ENCODE data around the gene GRAMD1C.
A peak's percentile ranks its signal among the peaks of the same experiment; 100 is the strongest.

The GRAMD1C gene

GRCh38 chr3:113963879-113964278 lies 125.3 kb downstream of the GRAMD1C start:
- no peak overlapping the region for H3K4me3 ChIP-seq (ENCODE audit: low read depth in 1 of 2, low read length in 2 of 2)
- H3K4me1 ChIP-seq (ENCODE audit: insufficient read depth, low read length): peaks cover 18% of the 10 kb centered on the region
- ATAC-seq (ENCODE audit: insufficient read depth, low read depth) (peak; percentile 80), DNase-seq (no peak)
- no peaks in the 10 kb centered on the region for H3K27me3 ChIP-seq (ENCODE audit: insufficient read depth, low read length, poor library complexity)
- TF ChIP-seq EZH2 (IDR thresholded peaks at IDR 0.05; ENCODE audit: borderline replicate concordance, low read depth, low read length, severe bottlenecking) (no peak), CTCF (IDR thresholded peaks at IDR 0.05; ENCODE audit: borderline replicate concordance, extremely low read depth, low read length, poor library complexity, severe bottlenecking) (no peak)
- no peak overlapping the region for H3K9ac ChIP-seq (ENCODE audit: low read depth, low read length)
- no peaks in the 10 kb centered on the region for H3K9me3 ChIP-seq (ENCODE audit: insufficient read depth, low read length, severe bottlenecking)
- H3K4me2 ChIP-seq (ENCODE audit: insufficient read depth, low read length): no peak overlapping the region
- H3K27ac ChIP-seq (ENCODE audit: low read length): no peak overlapping the region
- H3K36me3 ChIP-seq (ENCODE audit: insufficient read depth, low read length): no peaks in the 10 kb centered on the region
- H2AFZ ChIP-seq (ENCODE audit: low read depth, low read length): no peak overlapping the region
- H4K20me1 ChIP-seq (ENCODE audit: insufficient read depth, low read length): no peaks in the 10 kb centered on the region
- no peaks in the 10 kb centered on the region for H3K79me2 ChIP-seq (ENCODE audit: insufficient read depth, low read length)

- Histone ChIP-seq H3K27me3 (ENCODE audit: insufficient read depth, low read length, poor library complexity) (no peaks in the 10 kb centered on the region), H3K4me2 (ENCODE audit: insufficient read depth, low read length) (no peak overlapping the region), H3K4me3 (ENCODE audit: low read depth in 1 of 2, low read length in 2 of 2) (no peak overlapping the region), H3K9ac (ENCODE audit: low read depth, low read length) (no peak overlapping the region), H3K79me2 (ENCODE audit: insufficient read depth, low read length) (no peaks in the 10 kb centered on the region), H3K4me1 (ENCODE audit: insufficient read depth, low read length) (peaks cover 18% of the 10 kb centered on the region), H2AFZ (ENCODE audit: low read depth, low read length) (no peak overlapping the region), H3K27ac (ENCODE audit: low read length) (no peak overlapping the region), H3K36me3 (ENCODE audit: insufficient read depth, low read length) (no peaks in the 10 kb centered on the region), H4K20me1 (ENCODE audit: insufficient read depth, low read length) (no peaks in the 10 kb centered on the region), H3K9me3 (ENCODE audit: insufficient read depth, low read length, severe bottlenecking) (no peaks in the 10 kb centered on the region)
- TF ChIP-seq EZH2 (IDR thresholded peaks at IDR 0.05; ENCODE audit: borderline replicate concordance, low read depth, low read length, severe bottlenecking) (no peak), CTCF (IDR thresholded peaks at IDR 0.05; ENCODE audit: borderline replicate concordance, extremely low read depth, low read length, poor library complexity, severe bottlenecking) (no peak)
- DNase-seq: no peak
- no peak for ATAC-seq (ENCODE audit: insufficient read depth, low read depth)
These were observed 127.6 kb downstream of the GRAMD1C start for GRCh38 chr3:113966172-113966571.

- no peak for TF ChIP-seq EZH2 (IDR thresholded peaks at IDR 0.05; ENCODE audit: borderline replicate concordance, low read depth, low read length, severe bottlenecking)
- TF ChIP-seq CTCF (IDR thresholded peaks at IDR 0.05; ENCODE audit: borderline replicate concordance, extremely low read depth, low read length, poor library complexity, severe bottlenecking): no peak
- peaks cover 7% of the 10 kb centered on the region for H3K9me3 ChIP-seq (ENCODE audit: insufficient read depth, low read length, severe bottlenecking)
- H3K27ac ChIP-seq (ENCODE audit: low read length): no peak overlapping the region
- DNase-seq (no peak), ATAC-seq (ENCODE audit: insufficient read depth, low read depth) (no peak)
- no peak overlapping the region for H3K4me2 ChIP-seq (ENCODE audit: insufficient read depth, low read length)
- H3K27me3 ChIP-seq (ENCODE audit: insufficient read depth, low read length, poor library complexity): no peaks in the 10 kb centered on the region
- H2AFZ ChIP-seq (ENCODE audit: low read depth, low read length): no peak overlapping the region
- no peaks in the 10 kb centered on the region for H3K36me3 ChIP-seq (ENCODE audit: insufficient read depth, low read length)
- H3K4me1 ChIP-seq (ENCODE audit: insufficient read depth, low read length): peaks cover 9% of the 10 kb centered on the region
- H3K4me3 ChIP-seq (ENCODE audit: low read depth in 1 of 2, low read length in 2 of 2): no peak overlapping the region
- H3K79me2 ChIP-seq (ENCODE audit: insufficient read depth, low read length): no peaks in the 10 kb centered on the region
- H4K20me1 ChIP-seq (ENCODE audit: insufficient read depth, low read length): no peaks in the 10 kb centered on the region
- no peak overlapping the region for H3K9ac ChIP-seq (ENCODE audit: low read depth, low read length)
These were observed 130.4 kb downstream of the GRAMD1C start for GRCh38 chr3:113968986-113969385.

- DNase-seq (no peak), ATAC-seq (ENCODE audit: insufficient read depth, low read depth) (no peak)
- no peak overlapping the region for H3K4me3 ChIP-seq (ENCODE audit: low read depth in 1 of 2, low read length in 2 of 2)
- H3K36me3 ChIP-seq (ENCODE audit: insufficient read depth, low read length): no peaks in the 10 kb centered on the region
- no peak overlapping the region for H3K27ac ChIP-seq (ENCODE audit: low read length)
- peaks cover 6% of the 10 kb centered on the region for H3K9me3 ChIP-seq (ENCODE audit: insufficient read depth, low read length, severe bottlenecking)
- no peak overlapping the region for H2AFZ ChIP-seq (ENCODE audit: low read depth, low read length)
- no peak overlapping the region for H3K9ac ChIP-seq (ENCODE audit: low read depth, low read length)
- no peaks in the 10 kb centered on the region for H3K79me2 ChIP-seq (ENCODE audit: insufficient read depth, low read length)
- no peaks in the 10 kb centered on the region for H3K27me3 ChIP-seq (ENCODE audit: insufficient read depth, low read length, poor library complexity)
- H3K4me1 ChIP-seq (ENCODE audit: insufficient read depth, low read length): no peaks in the 10 kb centered on the region
- no peak for TF ChIP-seq CTCF (IDR thresholded peaks at IDR 0.05; ENCODE audit: borderline replicate concordance, extremely low read depth, low read length, poor library complexity, severe bottlenecking)
- no peak for TF ChIP-seq EZH2 (IDR thresholded peaks at IDR 0.05; ENCODE audit: borderline replicate concordance, low read depth, low read length, severe bottlenecking)
- H4K20me1 ChIP-seq (ENCODE audit: insufficient read depth, low read length): no peaks in the 10 kb centered on the region
- H3K4me2 ChIP-seq (ENCODE audit: insufficient read depth, low read length): no peak overlapping the region
These were observed 139.2 kb downstream of the GRAMD1C start for GRCh38 chr3:113977822-113978221.
